ENCODE results near the gene CTXN2.
A peak's percentile ranks its signal among the peaks of the same experiment; 100 is the strongest.

The CTXN2 gene

DNA sequence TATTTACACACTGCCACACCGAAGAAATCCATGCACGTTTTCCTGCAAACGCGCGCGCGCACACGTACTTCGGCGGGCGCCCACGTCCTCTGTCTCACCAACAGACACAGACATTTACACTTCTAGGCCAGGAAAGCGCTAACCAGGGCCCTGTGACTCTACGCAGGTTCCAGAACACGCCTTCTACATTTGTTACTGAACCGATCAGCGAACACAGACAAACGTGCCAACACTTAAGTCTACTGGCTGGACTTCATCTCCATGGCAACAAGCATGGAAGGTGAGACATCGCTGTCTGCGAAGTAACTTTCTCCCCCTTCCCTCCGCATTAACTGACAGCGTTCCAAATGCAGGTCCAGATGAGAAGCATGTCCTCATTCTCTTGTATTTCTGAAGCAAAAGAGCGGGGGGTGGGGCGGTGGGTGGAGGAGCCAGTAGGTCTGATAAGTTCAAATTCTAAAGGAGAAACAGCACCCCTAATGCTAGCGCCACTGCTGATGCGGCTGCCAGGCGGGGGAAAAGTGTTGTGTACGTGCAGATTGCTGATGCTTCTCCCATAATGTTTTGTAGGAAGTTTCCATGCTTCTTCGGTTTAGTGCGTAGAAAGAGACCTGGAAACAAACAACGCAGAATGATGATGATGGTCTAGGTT lies at the start of gene CTXN2:
Gene CTXN2, plus strand, starts transcription at position 92 of the 652 bp plus-strand sequence. CDS start 9,636 bp downstream, outside the sequence.
- no peak for DNase-seq (ENCODE audit: low read depth in 2 of 2)

DNA sequence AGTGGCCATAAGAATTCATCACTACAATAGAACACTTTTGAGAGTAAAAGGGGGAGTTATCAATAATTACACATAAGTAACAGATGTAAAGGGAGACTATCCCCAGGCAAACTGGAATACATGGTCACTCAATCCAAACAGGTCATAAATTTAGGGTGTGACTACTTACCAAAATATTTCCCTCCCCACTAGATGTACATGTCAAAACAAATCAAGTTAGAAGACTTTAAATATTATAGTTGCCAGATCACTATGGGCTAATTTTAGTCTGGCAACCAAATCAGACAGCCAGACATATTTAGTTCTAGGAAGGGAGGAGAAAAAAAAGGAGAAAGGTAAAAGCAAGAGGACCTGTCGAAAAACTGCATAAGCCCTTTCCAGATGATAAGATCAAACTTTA lies 47.6 kb upstream of the CTXN2 start:
- no peak for DNase-seq (ENCODE audit: low read depth in 2 of 2)

DNA sequence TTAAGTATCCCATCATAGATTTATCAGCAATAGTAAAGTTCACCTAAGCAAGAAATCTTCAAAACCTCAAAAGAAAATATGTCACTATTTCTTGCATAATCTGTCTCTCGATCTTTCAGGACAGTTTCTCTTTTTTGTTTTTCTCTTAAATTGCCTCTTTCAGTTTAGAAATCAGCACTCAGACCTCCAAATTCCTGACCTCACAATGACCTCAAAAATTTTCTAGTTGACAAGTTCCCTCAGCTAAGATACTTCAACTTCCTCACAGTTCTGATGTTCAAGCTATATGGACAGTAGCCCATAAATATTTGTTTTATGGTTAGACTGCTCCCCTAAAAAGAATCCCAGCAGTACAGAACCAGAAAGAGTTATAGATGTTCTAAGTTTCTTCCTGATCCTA lies 46.6 kb upstream of the CTXN2 start:
- DNase-seq (ENCODE audit: low read depth in 2 of 2) = no peak

DNA sequence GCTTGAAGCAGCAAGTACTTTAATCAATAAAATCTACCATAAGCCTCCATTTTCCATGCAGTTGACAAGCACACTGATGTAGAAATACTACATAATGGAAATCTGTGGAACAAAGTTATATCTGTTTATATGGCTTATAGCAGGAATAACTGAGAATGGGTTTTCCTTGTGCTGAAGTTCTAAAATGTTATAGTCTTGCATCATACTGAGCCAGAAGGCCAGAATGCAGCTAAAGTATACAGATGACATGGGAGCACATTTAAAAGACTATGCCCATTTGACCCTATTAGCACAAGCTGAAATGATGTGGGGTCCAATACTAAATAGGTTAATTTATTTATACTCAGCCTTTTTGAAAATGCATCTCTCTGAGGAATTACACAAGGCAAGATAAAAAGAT lies 45.5 kb upstream of the CTXN2 start:
- DNase-seq (ENCODE audit: low read depth in 2 of 2) = no peak

- DNase-seq (ENCODE audit: low read depth in 2 of 2) = no peak
Observed at GRCh38 chr15:48147358-48147757, 44.1 kb upstream of the CTXN2 start.

DNA sequence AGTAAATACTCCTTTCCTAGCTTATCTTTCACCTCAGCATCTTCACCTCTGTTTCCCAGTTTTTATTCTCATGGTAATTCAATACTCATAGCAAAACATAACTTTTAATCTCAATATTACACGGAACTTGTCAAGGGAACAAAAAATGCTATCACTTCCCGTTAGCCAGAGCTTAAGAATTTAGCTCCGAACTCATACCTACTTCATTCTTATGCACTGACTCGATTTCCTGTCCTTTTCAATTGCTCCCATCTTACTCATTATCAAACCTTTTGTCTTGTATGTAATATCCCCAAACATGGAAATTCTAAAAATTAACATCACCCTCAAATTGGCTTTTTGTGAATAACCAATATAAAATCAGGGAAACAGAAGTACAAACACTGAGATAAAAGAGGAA lies 41.6 kb upstream of the CTXN2 start:
- DNase-seq (ENCODE audit: low read depth in 2 of 2) = no peak

GRCh38 chr15:48153526-48153925 lies 37.9 kb upstream of the CTXN2 start:
- no peak for DNase-seq (ENCODE audit: low read depth in 2 of 2)

DNA sequence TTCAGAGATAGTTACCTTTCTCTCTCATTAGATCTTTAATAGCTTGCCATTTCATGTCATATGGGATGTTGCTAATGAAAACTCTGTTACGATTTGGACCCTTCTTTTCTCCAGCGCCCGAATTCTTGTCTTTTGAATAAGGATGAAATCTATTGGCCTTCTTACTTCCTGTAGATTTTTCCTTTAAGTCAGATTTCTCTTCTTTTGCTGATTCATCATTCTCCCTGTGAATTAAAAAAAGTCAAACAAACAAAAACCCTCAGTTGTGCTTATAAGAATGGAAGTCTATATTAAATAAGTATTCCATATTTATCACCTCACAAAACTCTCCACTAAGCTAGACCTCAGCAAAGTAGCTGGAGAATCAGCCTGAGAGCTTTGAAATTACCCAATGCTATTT lies 22.8 kb upstream of the CTXN2 start:
- DNase-seq (ENCODE audit: low read depth in 2 of 2) = no peak

- no peak for DNase-seq (ENCODE audit: low read depth in 2 of 2)
Observed at GRCh38 chr15:48170981-48171380, 20.5 kb upstream of the CTXN2 start.

GRCh38 chr15:48175126-48175525 lies 16.3 kb upstream of the CTXN2 start:
- no peak for DNase-seq (ENCODE audit: low read depth in 2 of 2)

DNA sequence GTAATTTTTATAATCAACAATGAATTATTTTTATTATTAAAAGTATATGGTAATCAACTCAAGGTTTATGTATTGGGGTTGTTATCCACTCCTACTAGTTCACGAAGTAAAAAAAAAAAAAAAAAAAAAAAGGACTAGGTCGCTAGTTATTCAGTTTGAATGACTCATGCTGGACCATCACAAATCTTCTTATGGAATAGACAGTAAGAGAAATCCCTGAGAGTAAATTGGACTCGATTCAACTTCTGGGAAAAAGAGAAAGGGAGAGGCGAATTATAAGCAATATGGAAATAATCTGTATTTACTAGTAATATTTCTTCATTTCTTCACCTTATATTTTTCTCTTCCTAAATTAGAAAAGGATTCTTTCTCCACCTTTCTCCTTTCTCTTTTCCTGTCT lies 15.4 kb upstream of the CTXN2 start:
- DNase-seq (ENCODE audit: low read depth in 2 of 2) = no peak

- DNase-seq (ENCODE audit: low read depth in 2 of 2) = no peak
Observed at GRCh38 chr15:48176957-48177356, 14.5 kb upstream of the CTXN2 start.

- DNase-seq (ENCODE audit: low read depth in 2 of 2) = no peak
Observed at GRCh38 chr15:48177383-48177765, 14.1 kb upstream of the CTXN2 start.

GRCh38 chr15:48177766-48178647 lies 13.5 kb upstream of the CTXN2 start, which contains the start of gene MYEF2:
MYEF2 (minus strand) TSS chr15:48178295; CDS start chr15:48178237, 58 bp downstream.
- DNase-seq (ENCODE audit: low read depth in 2 of 2) = peak; percentile 44 to 63

- no peak for DNase-seq (ENCODE audit: low read depth in 2 of 2)
Observed at GRCh38 chr15:48178648-48178931, 12.9 kb upstream of the CTXN2 start.

- DNase-seq (ENCODE audit: low read depth in 2 of 2) = no peak
Observed at GRCh38 chr15:48182749-48183148, 8.7 kb upstream of the CTXN2 start.

DNA sequence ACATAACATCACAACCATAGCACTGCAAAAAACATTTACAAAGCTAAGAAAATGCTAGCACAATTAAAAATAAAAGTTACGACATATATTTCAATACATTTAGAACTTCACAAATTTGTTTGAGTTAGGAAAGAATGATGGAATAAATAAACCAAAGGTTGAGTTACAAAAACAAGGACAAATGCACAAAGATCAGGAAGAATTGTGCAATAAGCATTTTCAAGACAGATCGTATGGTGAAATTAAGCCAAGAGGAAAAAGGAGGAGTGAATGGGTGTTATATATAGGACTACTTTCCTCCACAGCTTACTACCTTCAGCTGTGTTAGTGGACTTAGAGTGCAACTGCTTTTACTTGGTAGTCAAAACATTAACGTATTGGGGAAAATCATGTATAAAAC lies 5.9 kb upstream of the CTXN2 start:
- DNase-seq (ENCODE audit: low read depth in 2 of 2) = no peak

DNA sequence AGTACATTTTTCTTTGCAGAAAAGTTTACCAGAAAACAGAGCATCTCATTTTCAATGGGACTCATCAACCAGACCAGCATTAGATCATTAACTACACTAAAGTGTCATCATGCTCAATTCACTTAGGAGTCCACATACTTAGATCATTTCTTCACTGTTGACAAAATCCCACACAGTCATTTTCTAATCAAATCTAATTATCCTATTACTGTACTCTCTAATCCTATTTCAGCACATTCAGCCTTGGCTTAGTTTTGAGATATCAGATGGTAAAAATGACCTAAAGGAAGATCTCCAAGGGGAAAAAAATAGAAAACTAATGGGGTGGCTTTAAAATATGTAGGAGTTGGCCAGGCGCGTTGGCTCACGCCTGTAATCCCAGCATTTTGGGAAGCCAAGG lies 5.2 kb upstream of the CTXN2 start:
- DNase-seq (ENCODE audit: low read depth in 2 of 2) = no peak

- peak in 1 of 2 donors; percentile 3 for DNase-seq (ENCODE audit: low read depth in 2 of 2)
Observed at GRCh38 chr15:48190932-48191573, 412 bp upstream of the CTXN2 start.

DNA sequence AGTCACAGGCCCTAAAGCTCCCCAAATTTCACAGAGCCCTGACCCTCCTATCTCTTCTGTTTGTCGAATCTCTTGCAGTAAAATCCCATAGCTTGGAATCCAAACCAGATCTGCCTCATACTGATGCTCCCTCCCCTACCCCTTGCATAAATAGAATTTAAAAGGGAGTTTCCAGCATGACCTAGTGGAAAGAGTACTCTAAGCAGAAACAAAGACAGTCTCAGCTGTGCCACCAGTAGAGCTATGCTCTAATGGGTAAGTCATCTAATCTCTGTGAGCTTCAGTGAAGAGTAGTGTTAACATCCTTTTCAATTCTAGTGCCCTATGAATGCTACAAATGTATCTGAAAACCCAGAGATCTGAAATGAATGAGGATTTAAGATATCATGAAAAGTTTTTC lies 10.6 kb downstream of the CTXN2 start:
- DNase-seq (ENCODE audit: low read depth in 2 of 2) = no peak

- DNase-seq (ENCODE audit: low read depth in 2 of 2) = no peak
Observed at GRCh38 chr15:48205981-48206380, 14.5 kb downstream of the CTXN2 start, which contains the start of gene SLC12A1. SLC12A1 (plus strand) TSS chr15:48206302; CDS start chr15:48207720, 1,418 bp downstream.

- no peak for DNase-seq (ENCODE audit: low read depth in 2 of 2)
Observed at GRCh38 chr15:48221261-48221660, 29.8 kb downstream of the CTXN2 start.

DNA sequence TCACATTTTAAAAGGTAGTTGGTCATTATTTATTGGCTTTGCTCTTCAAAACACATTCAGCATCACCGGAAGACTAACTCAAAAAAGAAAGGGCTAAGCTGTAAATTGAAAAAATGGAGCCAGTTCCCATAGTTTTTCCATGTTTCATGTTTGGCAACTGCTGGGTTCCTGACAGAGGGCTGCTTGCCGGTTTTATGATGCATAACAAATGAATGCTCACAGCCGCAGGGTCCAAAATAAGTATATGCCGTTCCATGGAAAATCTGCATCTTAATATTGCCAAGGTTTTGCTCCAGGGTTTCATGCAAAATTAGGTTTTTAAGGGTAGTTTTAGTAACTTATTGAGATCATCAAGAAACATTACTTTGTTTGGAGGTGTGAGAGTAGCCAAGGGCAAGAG lies 30.4 kb downstream of the CTXN2 start:
- no peak for DNase-seq (ENCODE audit: low read depth in 2 of 2)
